Measurements from ENCODE around the gene DDI1. TPM values are rescaled to one million over a fixed set of nuclear protein-coding genes. Genes with fewer than 3 reads are reported as not detected.

Gene DDI1
- total RNA-seq, 1 experiment from 2014 or later = not detected

DNA sequence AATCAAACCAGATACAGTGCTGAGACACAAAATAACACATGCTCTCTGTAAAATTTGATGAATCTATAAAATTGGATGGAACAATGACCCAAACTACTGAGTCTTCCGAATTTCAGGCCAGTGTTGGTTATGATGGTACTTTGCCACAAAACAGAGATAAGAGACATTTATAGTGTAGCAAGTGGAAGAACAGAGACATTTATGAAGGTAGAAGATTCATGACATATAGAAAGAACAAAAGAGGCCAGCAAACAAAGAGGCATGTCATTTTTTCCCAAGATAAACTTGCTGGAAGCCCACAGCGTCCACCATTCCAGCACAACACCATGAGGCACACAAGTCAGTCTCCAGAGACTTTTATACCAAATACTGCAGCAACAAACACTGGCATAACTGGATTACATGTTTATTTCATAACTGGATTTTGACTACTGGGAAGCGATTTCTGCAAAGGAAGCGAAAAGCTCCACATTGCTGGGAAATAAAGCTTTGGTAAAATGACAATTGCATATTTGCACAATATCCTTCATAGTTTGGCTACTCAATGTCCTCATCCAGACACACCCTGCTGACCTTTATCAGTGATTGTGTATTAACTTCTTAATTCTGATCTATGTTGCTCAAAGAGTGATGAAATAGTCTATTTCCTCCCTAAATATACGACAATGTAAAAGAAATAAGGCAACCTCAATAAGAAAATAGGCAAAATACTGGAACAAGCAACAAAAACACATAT, 17.5 kb downstream of the DDI1 start:
- DNase-seq (ENCODE audit: low read depth in 1 of 2, low spot score in 2 of 2) = no peak
- H3K4me3 ChIP-seq = no peak overlapping the region
- H3K9me3 ChIP-seq (replicated peaks) = no peaks in the 10 kb centered on the region
- no peak overlapping the region for H3K27ac ChIP-seq
- H3K27me3 ChIP-seq (replicated peaks) = no peaks in the 10 kb centered on the region
- H3K36me3 ChIP-seq = no peaks in the 10 kb centered on the region
- no peaks in the 10 kb centered on the region for H3K4me1 ChIP-seq (replicated peaks)

DNA sequence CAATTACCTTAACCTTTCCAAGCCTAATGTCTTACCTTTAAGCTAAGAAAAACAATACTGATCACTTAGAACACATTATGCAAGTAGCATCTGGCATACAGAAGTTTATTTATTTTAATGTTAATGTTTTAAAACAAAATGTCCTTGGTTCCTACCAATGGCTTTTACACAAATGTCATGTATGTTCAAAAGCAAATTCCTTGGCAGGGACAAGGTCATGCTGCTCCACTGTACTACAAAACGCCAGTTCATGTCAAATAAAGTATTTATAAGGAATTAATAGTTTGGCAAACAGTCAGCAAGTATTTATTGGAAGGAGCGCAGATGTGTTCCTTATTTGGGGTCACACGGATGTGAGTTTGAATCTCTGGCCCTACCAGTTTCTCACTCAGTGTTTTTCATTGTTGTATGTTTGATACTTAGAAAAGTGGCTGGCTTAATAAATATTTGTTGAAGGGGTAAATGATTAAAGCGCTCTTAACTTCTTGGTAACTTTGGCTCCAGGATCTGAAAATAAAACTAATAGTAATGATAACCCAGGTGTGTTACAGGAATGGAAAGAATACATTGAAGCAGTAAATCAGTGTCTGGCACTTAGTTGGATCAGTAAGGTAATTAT, 18.6 kb downstream of the DDI1 start:
- Histone ChIP-seq H3K4me3 (no peak overlapping the region), H3K27ac (no peak overlapping the region), H3K4me1 (replicated peaks) (no peaks in the 10 kb centered on the region), H3K27me3 (replicated peaks) (no peaks in the 10 kb centered on the region), H3K36me3 (no peaks in the 10 kb centered on the region), H3K9me3 (replicated peaks) (no peaks in the 10 kb centered on the region)
- DNase-seq (ENCODE audit: low read depth in 1 of 2, low spot score in 2 of 2) = no peak

DNA sequence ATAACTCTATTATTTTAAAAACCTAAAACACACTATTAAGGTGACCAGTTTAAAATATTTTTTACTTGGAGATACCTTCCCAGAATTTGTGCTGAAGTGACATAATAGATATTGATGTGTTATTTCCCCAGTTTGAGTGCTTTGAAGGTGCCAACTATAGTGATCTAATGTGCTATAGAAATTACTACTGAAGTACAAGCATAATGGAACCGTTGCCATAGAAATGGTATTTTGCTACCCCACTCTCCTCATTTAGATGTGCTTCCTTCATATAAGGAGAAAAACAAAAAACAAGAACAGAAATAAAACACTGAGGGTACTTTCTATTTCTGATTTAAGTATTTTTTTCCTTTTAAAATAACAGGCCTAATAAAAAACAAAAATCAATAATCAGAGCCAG, 19.2 kb downstream of the DDI1 start:
- H3K27ac ChIP-seq = no peak overlapping the region
- no peak for DNase-seq (ENCODE audit: low read depth in 1 of 2, low spot score in 2 of 2)
- no peak overlapping the region for H3K4me3 ChIP-seq
- H3K4me1 ChIP-seq (replicated peaks) = no peaks in the 10 kb centered on the region
- H3K27me3 ChIP-seq (replicated peaks) = no peaks in the 10 kb centered on the region
- H3K9me3 ChIP-seq (replicated peaks) = no peaks in the 10 kb centered on the region
- no peaks in the 10 kb centered on the region for H3K36me3 ChIP-seq

DNA sequence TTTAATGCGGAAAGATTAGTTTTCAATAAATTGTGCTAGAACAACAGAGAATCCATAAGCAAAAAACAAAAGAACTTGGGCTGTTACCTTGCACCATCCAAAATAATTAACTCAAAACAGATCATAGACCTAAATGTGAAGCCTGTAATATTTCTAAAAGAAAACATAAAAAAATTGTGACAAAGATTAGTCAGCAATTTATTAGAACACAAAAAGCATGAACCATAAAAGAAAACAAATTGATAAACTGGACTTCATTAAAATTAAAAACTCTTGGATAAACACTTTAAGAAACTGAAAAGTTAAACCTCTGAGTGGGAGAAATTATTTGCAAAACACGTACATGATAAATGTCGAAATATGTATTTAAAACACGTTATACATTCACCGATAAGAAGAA, 21.5 kb downstream of the DDI1 start:
- Histone ChIP-seq H3K9me3 (replicated peaks) (no peaks in the 10 kb centered on the region), H3K4me3 (no peak overlapping the region), H3K27me3 (replicated peaks) (no peaks in the 10 kb centered on the region), H3K27ac (no peak overlapping the region), H3K36me3 (no peaks in the 10 kb centered on the region), H3K4me1 (replicated peaks) (no peaks in the 10 kb centered on the region)
- DNase-seq (ENCODE audit: low read depth in 1 of 2, low spot score in 2 of 2) = no peak

DNA sequence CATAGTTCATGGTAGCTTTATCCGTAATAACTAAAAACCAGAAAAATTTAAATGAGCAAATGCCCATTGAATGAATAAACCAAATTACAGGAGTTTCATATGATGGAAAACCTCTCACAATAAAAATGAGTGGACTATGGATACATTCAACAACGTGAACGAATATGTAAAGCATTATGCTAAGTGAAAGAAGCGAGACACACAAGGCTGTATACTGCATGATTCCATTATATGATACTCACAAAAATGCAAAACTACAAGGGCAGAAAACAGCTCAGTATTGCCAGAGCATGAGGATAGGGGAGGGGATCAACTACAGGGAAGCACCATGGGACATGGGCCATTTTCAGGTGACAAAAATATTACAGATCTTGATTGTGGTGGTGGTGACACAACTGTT, 22.2 kb downstream of the DDI1 start:
- DNase-seq (ENCODE audit: low read depth in 1 of 2, low spot score in 2 of 2) = no peak
- Histone ChIP-seq H3K4me1 (replicated peaks) (no peaks in the 10 kb centered on the region), H3K4me3 (no peak overlapping the region), H3K27me3 (replicated peaks) (no peaks in the 10 kb centered on the region), H3K27ac (no peak overlapping the region), H3K36me3 (no peaks in the 10 kb centered on the region), H3K9me3 (replicated peaks) (no peaks in the 10 kb centered on the region)

DNA sequence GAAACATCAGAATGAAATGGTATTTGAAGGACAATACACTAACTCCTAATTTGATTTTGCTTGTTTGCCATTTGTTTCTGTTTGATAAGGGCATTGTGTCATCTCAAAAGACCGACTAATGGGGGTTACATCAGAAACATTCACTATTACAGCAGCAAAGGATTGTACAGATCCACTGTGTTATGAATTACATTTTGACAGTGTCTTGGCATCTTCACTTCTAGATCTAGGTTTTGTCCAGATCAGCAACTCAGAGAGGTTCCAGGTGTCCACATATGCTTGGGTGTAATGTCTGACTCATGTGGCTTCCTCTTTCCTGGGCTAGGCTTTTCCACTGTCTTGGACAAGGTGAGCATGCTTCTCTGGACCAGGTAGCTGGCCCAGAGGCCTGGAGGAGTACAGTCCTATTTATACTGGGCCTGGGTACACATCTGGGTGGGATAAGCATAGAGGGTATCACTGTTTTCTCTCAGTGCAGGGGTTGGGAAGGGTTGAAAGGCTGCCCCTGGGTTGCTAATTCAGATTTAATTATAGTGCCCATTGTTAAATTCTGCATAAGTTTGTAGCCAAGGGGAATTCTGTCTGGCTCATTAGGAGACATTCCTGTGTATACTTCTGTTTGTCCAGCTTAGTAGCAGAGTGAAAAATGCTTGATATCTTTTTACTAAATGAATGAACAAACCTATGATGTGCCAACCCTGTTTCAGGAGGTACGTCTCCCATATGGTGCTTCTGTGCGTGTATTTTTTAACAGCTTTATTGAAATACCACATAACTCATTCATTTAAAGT, 23.8 kb downstream of the DDI1 start:
- DNase-seq (ENCODE audit: low read depth in 1 of 2, low spot score in 2 of 2) = no peak
- no peak overlapping the region for H3K27ac ChIP-seq

DNA sequence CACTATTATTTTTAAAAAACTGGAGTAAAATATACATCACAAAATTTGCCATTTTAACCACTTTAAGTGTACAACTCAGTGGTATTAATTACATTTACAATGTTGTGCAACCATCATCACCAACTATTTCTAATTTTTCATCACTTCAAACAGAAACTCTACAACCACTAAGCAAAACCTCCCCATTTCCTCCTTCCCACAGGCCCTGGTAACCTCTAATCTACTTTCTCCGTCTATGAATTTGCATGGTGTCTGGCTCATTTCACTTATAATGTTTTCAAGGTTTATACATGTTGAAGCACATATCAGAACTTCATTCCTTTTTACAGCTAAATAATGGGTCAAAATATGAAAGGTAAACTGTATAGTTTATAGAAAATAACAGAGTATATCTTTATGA, 24.4 kb downstream of the DDI1 start:
- H3K4me1 ChIP-seq (replicated peaks) = no peaks in the 10 kb centered on the region
- no peak for DNase-seq (ENCODE audit: low read depth in 1 of 2, low spot score in 2 of 2)
- H3K27me3 ChIP-seq (replicated peaks) = no peaks in the 10 kb centered on the region
- no peaks in the 10 kb centered on the region for H3K36me3 ChIP-seq
- no peaks in the 10 kb centered on the region for H3K9me3 ChIP-seq (replicated peaks)
- no peak overlapping the region for H3K4me3 ChIP-seq
- no peak overlapping the region for H3K27ac ChIP-seq

More for the DNA sequence above, 23.8 kb downstream of the DDI1 start:
- Histone ChIP-seq H3K9me3 (replicated peaks) (no peaks in the 10 kb centered on the region), H3K4me3 (no peak overlapping the region), H3K4me1 (replicated peaks) (no peaks in the 10 kb centered on the region), H3K36me3 (no peaks in the 10 kb centered on the region), H3K27me3 (replicated peaks) (no peaks in the 10 kb centered on the region)

DNA sequence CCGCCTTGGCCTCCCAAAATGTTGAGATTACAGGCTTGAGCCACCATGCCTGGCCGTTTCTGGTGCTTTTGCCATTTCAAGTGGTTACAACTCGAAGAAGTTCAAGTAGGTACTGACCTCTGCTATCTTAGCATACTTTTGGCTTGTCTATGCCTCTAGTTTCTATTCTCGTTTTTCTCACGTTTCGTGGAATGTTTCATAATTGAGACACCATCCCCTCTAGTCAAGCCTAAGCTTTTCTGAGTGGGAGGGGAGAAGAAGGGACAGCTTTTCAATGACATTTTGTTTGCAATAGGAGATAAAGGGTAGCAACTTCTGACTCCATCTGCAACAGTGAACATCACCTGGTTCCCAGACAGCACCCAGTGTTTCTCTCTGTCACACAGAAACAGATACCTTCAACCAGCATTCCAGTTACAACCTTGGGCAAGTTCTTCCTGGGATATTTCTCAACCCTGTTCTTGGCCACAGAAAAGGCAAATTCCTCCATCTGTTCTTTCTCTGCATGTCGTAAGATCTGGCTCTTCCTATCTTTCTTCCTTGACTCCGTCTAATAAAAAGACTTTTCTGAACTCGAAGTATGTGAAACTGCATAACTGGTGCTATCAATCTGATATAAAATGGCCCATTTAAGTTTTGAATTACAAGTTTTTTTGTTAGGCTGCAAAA, 25.5 kb downstream of the DDI1 start:
- no peaks in the 10 kb centered on the region for H3K36me3 ChIP-seq
- H3K4me3 ChIP-seq = no peak overlapping the region
- H3K4me1 ChIP-seq (replicated peaks) = no peaks in the 10 kb centered on the region
- no peaks in the 10 kb centered on the region for H3K9me3 ChIP-seq (replicated peaks)
- H3K27ac ChIP-seq = no peak overlapping the region
- no peaks in the 10 kb centered on the region for H3K27me3 ChIP-seq (replicated peaks)
- DNase-seq (ENCODE audit: low read depth in 1 of 2, low spot score in 2 of 2) = no peak

DNA sequence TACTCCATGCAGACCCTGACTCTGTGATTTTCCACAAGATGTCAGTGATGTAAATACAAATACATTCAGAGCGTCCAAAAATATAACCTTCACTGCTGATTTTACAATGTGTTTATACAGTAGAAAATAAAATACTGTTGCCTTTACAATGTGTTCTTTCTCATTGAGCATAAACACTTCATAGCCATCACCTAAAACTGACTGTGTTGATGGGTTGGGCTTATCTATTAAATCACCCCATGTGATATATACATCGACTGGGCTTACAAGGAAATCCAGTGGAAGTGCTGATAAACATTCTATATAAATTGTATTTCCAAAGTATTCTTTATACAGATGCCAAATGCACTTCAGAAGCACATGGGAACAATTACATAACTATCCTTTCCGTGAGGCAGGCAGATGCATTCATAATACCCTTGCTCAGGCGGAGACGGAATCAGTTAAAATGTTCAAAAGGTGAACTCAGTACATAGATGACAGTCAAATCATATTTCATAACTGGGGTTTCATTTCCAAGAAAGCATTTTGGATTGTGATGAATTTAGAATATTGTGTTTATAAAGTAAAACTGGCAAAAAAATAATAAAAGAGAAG, 27.7 kb downstream of the DDI1 start:
- Histone ChIP-seq H3K36me3 (no peaks in the 10 kb centered on the region), H3K4me1 (replicated peaks) (no peaks in the 10 kb centered on the region), H3K9me3 (replicated peaks) (no peaks in the 10 kb centered on the region), H3K27me3 (replicated peaks) (no peaks in the 10 kb centered on the region), H3K4me3 (no peak overlapping the region), H3K27ac (no peak overlapping the region)
- no peak for DNase-seq (ENCODE audit: low read depth in 1 of 2, low spot score in 2 of 2)

DNA sequence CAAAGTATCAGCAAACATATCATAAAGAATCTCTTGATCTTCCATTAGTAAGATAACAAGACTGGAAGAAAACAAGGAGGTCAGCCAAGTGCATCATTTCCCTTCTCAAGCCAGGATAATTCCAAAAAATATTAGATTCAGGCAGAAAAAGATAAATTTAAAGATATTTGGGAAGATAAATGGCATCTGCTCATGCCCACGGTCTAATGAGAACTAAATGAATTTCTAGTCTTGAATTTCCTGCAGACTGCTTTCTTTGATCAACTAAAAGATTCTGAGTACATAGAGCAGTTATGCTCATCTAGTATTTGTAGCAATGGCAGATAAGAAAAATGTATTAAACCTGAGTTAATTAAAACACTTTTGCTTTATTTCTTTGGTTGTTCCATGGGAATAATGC, 31.1 kb downstream of the DDI1 start:
- H3K9me3 ChIP-seq (replicated peaks) = no peaks in the 10 kb centered on the region
- H3K27me3 ChIP-seq (replicated peaks) = no peaks in the 10 kb centered on the region
- H3K4me3 ChIP-seq = no peak overlapping the region
- no peaks in the 10 kb centered on the region for H3K4me1 ChIP-seq (replicated peaks)
- H3K36me3 ChIP-seq = no peaks in the 10 kb centered on the region
- no peak overlapping the region for H3K27ac ChIP-seq
- no peak for DNase-seq (ENCODE audit: low read depth in 1 of 2, low spot score in 2 of 2)

DNA sequence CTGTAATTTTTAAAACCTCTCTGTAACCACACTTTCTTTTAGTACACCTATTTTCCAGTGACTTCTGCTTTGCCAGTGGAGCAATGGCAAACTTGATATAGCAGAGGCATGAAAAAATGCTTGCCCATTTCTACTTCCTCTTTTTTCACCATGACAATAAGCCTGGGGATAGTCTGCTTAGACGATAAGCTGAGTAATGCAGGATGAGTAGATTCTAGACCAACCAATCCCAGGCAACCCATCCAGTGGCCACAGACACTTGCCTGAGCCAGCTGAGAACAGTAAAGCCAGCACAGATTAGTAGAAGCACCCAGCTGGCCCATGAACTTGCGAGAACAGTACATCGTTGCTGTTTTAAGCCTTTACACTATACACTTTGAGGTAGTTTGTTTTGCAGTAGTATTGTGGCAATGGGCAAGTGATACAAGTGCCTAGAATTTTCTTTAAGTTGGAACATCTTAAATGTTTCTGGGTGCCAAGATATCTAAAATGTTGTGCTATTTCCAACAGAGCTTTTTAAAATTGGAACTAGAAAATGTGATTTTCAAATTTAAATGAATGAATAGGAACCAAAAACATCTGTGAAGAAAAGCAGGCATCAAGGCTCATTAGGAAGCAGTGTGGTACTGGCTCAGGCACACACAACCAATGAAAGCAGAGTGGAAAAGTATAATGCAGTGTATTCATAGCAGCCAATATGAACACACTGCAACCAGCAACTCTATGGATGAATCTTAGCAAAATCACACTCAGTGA, 37.7 kb downstream of the DDI1 start:
- DNase-seq (ENCODE audit: low read depth in 1 of 2, low spot score in 2 of 2) = no peak
- Histone ChIP-seq H3K27ac (no peak overlapping the region), H3K9me3 (replicated peaks) (no peaks in the 10 kb centered on the region), H3K36me3 (no peaks in the 10 kb centered on the region), H3K27me3 (replicated peaks) (no peaks in the 10 kb centered on the region), H3K4me3 (no peak overlapping the region), H3K4me1 (replicated peaks) (no peaks in the 10 kb centered on the region)

DNA sequence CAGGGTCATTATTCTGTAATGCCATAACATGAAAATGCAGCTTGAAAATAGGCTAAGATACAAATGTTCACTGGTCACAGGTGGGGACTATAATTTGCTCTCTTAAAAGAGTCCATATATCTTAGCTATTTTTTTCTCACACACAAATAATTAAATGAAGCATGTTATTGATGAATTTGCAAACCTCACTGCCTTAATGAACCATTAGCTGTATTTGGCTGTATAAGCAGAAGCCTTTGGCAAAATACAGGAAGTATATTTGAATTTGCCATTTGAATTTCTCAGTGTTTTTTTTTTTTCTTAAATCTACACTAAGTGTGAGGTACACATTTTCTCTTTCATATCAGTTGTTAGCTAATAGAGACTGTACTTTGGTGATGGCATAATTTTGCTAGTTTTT, 38.7 kb downstream of the DDI1 start:
- Histone ChIP-seq H3K4me1 (replicated peaks) (no peaks in the 10 kb centered on the region), H3K36me3 (no peaks in the 10 kb centered on the region), H3K27ac (no peak overlapping the region), H3K27me3 (replicated peaks) (no peaks in the 10 kb centered on the region), H3K4me3 (no peak overlapping the region), H3K9me3 (replicated peaks) (no peaks in the 10 kb centered on the region)
- no peak for DNase-seq (ENCODE audit: low read depth in 1 of 2, low spot score in 2 of 2)

DNA sequence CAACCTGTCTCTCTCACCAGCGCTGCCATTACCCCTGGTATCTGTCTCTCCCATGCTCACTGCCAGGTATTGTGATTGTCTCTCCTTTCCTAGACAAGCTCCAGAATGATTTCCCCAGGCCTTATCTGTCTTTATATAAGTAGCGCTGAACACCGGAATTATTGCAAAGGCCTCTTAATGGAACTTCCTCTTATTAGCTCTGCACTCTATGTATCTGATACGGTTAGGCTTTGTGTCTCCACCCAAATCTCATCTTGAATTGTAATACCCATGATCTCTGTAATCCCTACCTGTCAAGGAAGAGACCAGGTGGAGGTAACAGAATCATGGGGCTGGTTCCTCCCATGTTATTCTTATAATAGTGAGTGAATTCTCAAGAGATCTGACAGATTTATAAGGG, 39.3 kb downstream of the DDI1 start:
- Histone ChIP-seq H3K9me3 (replicated peaks) (no peaks in the 10 kb centered on the region), H3K27me3 (replicated peaks) (no peaks in the 10 kb centered on the region), H3K4me3 (no peak overlapping the region), H3K36me3 (no peaks in the 10 kb centered on the region), H3K4me1 (replicated peaks) (no peaks in the 10 kb centered on the region), H3K27ac (no peak overlapping the region)
- DNase-seq (ENCODE audit: low read depth in 1 of 2, low spot score in 2 of 2) = no peak

Measured in SJSA1 (cell line).